ENCODE measurements around the gene NGDN. TPM values are rescaled to one million over a fixed set of nuclear protein-coding genes. Genes with fewer than 3 reads are reported as not detected.

NGDN gene
- polyA plus RNA-seq, 4 donors, result 62.3 to 67.5 (median 64.8) TPM

GRCh38 chr14:23520899-23521533 lies 51.5 kb downstream of the NGDN start:
- no peak for DNase-seq (ENCODE audit: low read depth in 4 of 4, low spot score in 3 of 4)

GRCh38 chr14:23521785-23522640 lies 52.5 kb downstream of the NGDN start:
- DNase-seq (ENCODE audit: low read depth in 4 of 4, low spot score in 3 of 4), result no peak

- no peak for DNase-seq (ENCODE audit: low read depth in 4 of 4, low spot score in 3 of 4)
These were observed 53.2 kb downstream of the NGDN start for GRCh38 chr14:23522643-23523198.

GRCh38 chr14:23523229-23524016 lies 53.9 kb downstream of the NGDN start:
- DNase-seq (ENCODE audit: low read depth in 4 of 4, low spot score in 3 of 4), result no peak

- DNase-seq (ENCODE audit: low read depth in 4 of 4, low spot score in 3 of 4), result no peak
These were observed 55.5 kb downstream of the NGDN start for GRCh38 chr14:23524954-23525353.

GRCh38 chr14:23525611-23526010 lies 56.1 kb downstream of the NGDN start:
- DNase-seq (ENCODE audit: low read depth in 4 of 4, low spot score in 3 of 4), result no peak

Other genes with a start within 250 kb of the NGDN start
- gene RNF212B, start 231.8 kb upstream of the NGDN start, polyA plus RNA-seq (ENCODE audit: insufficient read length in 4 of 4), result 1 to 10 TPM; 1.1 to 1.8 (median 1.5) TPM
- 10 to 100 TPM; 27.5 to 30.6 (median 28.2) TPM for gene HOMEZ, start 183.6 kb upstream of the NGDN start, polyA plus RNA-seq (ENCODE audit: insufficient read length in 4 of 4)
- gene PPP1R3E, start 166.8 kb upstream of the NGDN start, polyA plus RNA-seq (ENCODE audit: insufficient read length in 4 of 4), result 10 to 100 TPM; 22.5 to 31.7 (median 25.0) TPM
- 10 to 100 TPM; 40.1 to 43.1 (median 40.9) TPM for gene BCL2L2, start 162.9 kb upstream of the NGDN start, polyA plus RNA-seq (ENCODE audit: insufficient read length in 4 of 4)
- gene PABPN1, start 148.2 kb upstream of the NGDN start, polyA plus RNA-seq (ENCODE audit: insufficient read length in 4 of 4), result 100 to 1,000 TPM; 243 to 268 (median 257) TPM
- 10 to 100 TPM; 56.7 to 74.4 (median 61.3) TPM for gene SLC22A17, start 116.8 kb upstream of the NGDN start, polyA plus RNA-seq (ENCODE audit: insufficient read length in 4 of 4)
- gene EFS, start 104.5 kb upstream of the NGDN start, polyA plus RNA-seq (ENCODE audit: insufficient read length in 4 of 4), result 10 to 100 TPM; 36.6 to 53.0 (median 40.1) TPM
- gene IL25, start 96.9 kb upstream of the NGDN start, polyA plus RNA-seq (ENCODE audit: insufficient read length in 4 of 4), result not detected
- 1 to 10 TPM; 2.0 to 3.3 (median 2.9) TPM for gene CMTM5, start 92.7 kb upstream of the NGDN start, polyA plus RNA-seq (ENCODE audit: insufficient read length in 4 of 4)
- under 1 TPM; 0.17 to 0.24 (median 0.22) TPM for gene MYH6, start 61.4 kb upstream of the NGDN start, polyA plus RNA-seq (ENCODE audit: insufficient read length in 4 of 4)
- under 1 TPM; 0.19 to 0.32 (median 0.24) TPM for gene MYH7, start 34.0 kb upstream of the NGDN start, polyA plus RNA-seq (ENCODE audit: insufficient read length in 4 of 4)
- 1 to 10 TPM; 6.7 to 7.8 (median 6.9) TPM for gene ZFHX2, start 82.1 kb downstream of the NGDN start, polyA plus RNA-seq (ENCODE audit: insufficient read length in 4 of 4)
- 10 to 100 TPM; 15.8 to 21.1 (median 17.3) TPM for gene THTPA, start 86.6 kb downstream of the NGDN start, polyA plus RNA-seq (ENCODE audit: insufficient read length in 4 of 4)
- gene AP1G2, start 98.1 kb downstream of the NGDN start, polyA plus RNA-seq (ENCODE audit: insufficient read length in 4 of 4), result 10 to 100 TPM; 71.7 to 89.8 (median 78.0) TPM
- gene JPH4, start 109.1 kb downstream of the NGDN start, polyA plus RNA-seq (ENCODE audit: insufficient read length in 4 of 4), result 10 to 100 TPM in 3 of 4 donors, 1 to 10 TPM in 1; 9.5 to 11.6 (median 10.7) TPM
- gene DHRS2, start 166.7 kb downstream of the NGDN start, polyA plus RNA-seq (ENCODE audit: insufficient read length in 4 of 4), result 100 to 1,000 TPM in 1 of 4 donors, 10 to 100 TPM in 3; 17.4 to 102 (median 56.9) TPM